Stimulated activated CD8-positive, alpha-beta memory T cell treated with anti-CD3 and anti-CD28 coated beads, Interleukin-12 subunit alpha, Interleukin-12 subunit beta, amount 100 ng/mL, for 24 hours (primary cell): ENCODE measurements around the gene SAPCD2.

Experiments
- DNase-seq: peaks from one replicate; pipeline ENCODE4 v3.0.0-alpha.2; 2020; ENCODE audit errors: extremely low read depth

SAPCD2 gene

DNA sequence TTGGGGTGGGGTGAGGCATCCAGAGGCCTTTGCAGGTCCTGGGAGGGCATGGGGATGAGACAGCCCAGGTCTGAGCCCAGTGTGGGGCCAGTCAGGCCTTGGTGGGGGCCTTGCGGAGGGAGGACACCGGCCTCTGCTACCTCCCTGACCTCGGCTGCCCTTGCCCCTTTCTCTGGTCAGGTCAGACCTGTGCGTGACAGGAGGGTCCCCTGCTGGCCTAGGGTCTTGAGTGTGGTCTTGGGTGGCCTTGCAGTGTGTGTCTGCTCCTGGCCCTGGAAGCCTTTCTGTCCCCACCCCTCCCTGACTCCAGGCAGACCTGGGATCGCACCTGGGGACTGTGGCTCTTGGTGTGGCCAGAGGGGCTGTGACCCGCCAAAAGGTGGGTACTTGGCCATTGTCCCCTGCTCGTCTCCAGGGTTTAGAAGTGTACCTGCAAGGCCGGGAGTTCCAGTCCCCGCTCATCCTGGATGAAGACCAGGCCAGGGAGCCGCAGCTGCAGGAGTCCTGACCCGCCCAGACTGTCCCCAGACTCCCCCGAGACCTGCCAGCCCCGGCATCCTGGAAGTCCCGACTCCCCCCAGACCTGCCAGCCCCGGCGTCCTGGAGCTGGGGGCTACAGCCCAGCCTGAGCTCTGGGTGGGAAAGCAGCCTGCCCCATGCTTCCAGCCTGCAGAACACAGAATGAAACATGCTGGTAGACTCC is 12.0 kb upstream of the SAPCD2 start:
- no peak for DNase-seq

GRCh38 chr9:137080260-137081122 is 10.1 kb upstream of the SAPCD2 start:
- no peak for DNase-seq

DNA sequence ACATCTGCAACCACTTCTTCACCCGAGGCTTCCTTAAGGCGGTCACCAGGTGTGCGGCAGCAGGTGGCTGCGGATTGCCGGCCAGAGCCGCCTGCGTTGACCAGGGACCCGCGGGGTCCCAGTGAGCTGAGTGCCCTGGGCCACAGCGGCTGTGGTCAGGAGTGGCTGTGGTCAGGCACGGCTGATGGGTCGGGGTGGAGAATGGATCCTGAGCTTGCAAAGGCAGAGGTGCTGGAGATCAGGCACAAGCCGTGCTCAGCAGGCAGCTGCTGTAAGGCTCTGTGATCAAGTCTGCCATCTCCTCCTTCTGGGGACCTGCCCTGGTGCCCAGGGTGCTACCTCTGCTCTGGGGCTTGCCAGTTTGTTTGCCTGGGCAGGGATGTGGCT is 9.0 kb upstream of the SAPCD2 start:
- DNase-seq = no peak

- no peak for DNase-seq
These were observed 8.5 kb upstream of the SAPCD2 start for GRCh38 chr9:137078701-137079400.

- DNase-seq = no peak
These were observed 7.7 kb upstream of the SAPCD2 start for GRCh38 chr9:137077758-137078693.

DNA sequence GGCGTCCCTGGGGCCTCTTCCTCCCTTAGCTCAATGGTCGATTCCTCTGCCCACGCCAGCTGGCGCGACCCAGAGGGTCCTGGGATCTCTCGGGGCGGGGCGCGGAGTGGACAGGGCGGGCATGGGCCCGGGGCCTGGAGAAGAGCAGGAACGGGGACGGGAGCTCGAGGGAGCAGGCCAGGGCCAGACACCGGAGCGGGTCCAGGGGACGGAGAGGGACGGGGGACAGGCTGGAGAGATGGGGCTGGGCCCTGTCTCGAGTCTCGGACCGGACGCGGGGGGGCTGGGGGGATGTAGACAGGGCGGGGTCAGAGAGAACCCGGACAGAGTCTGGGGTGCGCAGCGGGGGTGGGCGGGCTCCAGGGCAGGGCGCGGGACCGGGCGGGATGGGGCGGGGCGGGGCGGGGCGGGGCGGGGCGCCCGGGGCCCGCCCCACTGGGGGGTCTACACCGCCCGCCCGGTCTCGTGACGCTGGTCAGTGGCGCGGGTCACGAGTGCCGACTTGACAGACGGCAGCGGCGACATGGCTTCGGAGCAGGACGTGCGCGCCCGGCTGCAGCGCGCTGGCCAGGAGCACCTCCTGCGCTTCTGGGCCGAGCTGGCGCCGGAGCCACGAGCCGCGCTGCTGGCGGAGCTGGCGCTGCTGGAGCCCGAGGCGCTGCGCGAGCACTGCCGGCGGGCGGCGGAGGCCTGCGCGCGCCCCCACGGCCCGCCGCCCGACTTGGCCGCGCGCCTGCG is 6.8 kb upstream of the SAPCD2 start, which contains the start of gene UAP1L1:
UAP1L1 (plus strand) TSS at position 508 of the 738 bp plus-strand sequence; CDS start at position 524, 16 bp downstream.
- DNase-seq = no peak

DNA sequence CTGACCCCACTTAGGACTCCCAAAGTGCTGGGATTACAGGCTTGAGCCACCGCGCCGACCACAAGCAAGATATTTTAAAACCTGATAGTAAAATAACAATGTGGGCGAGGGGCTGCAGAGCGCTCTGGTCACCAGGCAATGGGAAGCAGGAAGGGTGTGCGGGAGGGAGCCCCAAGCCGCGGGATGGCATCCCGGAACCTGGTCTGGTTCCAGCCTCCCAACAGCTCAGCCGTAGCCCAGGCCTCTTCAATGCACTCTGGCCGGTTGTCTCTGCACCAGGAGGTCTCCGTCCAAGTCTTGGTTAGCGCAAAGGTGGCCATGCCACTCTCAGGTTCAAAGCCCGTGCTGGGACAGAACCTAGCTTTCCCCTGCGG is 6.3 kb upstream of the SAPCD2 start:
- no peak for DNase-seq

DNA sequence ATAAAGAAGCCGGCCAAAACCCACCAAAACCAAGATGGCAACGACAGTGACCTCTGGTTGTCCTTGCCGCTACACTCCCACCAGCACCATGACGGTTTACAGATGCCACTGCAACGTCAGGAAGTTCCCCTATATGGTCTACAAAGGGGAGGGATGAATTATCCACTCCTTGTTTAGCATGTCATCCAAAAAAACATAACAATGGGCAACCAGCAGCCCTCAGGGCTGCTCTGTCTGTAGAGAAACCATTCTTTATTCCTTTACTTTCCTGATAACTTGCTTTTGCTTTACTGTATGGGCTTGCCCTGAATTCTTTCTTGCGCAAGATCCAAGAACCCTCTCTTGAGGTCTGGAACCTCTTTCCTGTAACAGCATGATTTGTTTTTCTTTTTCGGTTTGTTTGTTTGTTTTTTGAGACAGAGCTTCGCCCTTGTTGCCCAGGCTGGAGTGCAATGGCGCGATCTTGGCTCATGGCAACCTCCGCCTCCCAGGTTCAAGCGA is 5.0 kb upstream of the SAPCD2 start:
- no peak for DNase-seq

DNA sequence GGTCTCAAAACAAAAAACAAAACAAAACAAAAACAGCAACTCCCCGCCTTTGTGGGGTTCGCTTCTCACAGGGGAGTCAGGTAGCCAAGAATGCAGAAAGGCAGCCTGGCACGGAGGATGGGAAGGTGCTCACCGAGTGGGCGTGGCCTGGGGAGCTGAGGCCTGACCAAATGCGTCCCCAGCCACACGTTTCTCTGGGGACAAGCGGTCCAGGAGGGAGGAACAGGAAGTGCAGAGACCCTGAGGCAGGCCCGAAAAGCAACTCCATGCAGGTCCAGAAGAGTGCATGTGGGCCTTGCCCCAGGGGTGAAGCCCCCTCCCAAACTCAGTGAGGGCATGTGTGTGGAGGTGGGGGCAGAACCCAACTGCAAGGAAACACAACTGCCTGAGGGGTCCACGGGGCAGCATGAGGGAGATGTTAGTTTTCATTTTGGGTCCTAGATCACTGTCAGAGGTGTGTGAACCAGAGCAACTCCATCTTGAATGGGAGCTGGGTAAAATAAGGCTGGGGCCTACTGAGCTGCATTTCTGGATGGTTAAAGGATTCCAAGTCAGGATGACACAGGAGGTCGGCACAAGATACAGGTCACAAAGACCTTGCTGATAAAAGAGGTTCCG is 4.4 kb upstream of the SAPCD2 start:
- DNase-seq = no peak

DNA sequence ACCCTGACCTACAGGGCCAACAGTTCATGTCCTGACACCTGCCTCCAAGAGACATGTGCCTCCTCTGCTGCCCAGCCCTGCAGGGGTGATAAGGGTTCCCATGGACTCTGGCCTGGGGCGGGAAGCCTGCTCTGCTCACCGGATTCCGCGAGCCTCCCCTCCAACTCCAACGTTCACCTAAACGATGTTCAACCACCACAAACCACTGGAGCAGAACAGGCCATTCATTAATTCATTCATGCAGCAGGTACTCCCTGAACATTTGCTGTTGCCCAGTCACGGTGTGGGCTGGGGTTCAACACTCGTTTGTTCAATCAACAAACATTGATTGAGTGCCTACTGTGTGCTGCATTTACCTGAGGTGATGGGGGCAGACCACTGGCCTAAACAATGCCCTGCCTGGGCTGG is 3.6 kb upstream of the SAPCD2 start:
- no peak for DNase-seq

GRCh38 chr9:137071282-137071681 is 925 bp upstream of the SAPCD2 start:
- no peak for DNase-seq

DNA sequence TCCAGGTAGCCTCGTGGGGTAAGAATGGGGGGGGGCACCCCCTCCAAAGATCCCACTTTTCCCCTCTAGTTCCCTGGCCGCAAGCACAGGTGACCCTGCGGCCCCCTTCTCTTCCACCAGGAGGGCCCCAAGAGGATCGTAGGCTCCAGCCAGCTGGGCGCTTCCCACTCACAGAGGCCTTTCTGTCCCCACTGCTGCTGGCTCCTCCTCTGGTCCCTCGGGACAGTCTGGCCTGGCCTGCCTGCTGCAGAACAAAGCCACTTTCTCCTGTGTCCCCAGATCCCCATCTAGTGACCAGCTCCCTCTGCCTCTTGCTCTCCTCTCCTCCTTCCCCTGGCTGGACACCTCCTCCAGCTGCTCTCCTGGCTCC is 534 bp upstream of the SAPCD2 start:
- no peak for DNase-seq

- DNase-seq = no peak
These were observed 757 bp downstream of the SAPCD2 start for GRCh38 chr9:137069508-137070091.

GRCh38 chr9:137068539-137069507 is 1.5 kb downstream of the SAPCD2 start:
- no peak for DNase-seq

DNA sequence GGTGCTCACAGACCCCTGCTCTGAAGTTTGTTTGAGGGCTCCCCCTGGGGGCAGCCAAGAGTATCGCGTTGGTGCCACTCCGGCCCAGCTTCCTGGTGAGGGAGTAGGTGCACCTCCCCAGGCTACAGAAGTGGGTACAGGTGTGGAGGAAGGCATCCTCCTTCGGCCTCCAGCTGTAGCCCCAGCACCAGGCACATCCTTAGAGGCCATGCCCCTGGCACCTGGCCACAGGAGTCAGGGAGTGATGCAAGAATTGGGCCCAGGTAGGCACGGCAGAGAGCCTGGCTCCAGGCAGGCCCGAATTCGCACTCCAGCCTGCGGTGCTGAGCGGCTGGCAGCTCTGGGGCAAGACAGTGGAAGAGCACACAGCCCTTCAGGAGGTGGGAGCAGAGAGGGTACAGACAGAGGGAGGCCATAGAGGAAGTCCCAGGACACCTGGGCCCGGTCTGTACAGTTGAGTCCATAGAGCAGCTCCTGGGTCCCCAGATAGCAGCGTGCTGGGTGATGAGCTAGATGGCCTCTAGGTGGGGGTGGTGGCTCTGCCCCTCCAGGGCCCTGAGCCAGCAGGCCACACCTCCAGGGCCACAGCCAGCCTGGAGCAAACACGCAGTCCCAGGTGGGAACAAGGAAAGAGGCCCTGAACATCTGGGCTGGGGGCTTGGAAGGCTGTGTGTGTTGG is 2.4 kb downstream of the SAPCD2 start:
- DNase-seq = peak; percentile 62

- no peak for DNase-seq
These were observed 4.1 kb downstream of the SAPCD2 start for GRCh38 chr9:137066096-137066861.

GRCh38 chr9:137065336-137065967 is 4.9 kb downstream of the SAPCD2 start:
- no peak for DNase-seq
